Measurements from ENCODE around the gene C10orf90.

DNA sequence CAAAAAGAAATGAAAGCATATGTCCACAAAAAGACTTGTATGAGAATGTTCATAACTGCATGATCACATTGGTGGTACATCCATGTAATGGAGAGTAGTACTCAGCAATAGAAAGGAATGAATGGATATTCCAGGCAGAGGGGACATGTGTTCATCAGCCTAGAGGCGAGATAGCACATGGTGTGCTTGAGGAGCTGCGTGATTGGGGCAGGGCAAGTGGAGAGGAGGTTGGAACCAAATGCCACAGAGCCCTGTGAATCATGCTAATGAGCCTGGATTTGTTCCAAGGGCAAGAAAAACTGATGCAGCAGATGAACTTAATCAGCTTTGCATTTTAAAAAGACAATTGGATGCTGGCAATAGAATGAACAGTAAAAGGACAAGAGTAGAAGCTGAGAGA lies 73.3 kb downstream of the C10orf90 start:
- TF ChIP-seq, protein P1, sequence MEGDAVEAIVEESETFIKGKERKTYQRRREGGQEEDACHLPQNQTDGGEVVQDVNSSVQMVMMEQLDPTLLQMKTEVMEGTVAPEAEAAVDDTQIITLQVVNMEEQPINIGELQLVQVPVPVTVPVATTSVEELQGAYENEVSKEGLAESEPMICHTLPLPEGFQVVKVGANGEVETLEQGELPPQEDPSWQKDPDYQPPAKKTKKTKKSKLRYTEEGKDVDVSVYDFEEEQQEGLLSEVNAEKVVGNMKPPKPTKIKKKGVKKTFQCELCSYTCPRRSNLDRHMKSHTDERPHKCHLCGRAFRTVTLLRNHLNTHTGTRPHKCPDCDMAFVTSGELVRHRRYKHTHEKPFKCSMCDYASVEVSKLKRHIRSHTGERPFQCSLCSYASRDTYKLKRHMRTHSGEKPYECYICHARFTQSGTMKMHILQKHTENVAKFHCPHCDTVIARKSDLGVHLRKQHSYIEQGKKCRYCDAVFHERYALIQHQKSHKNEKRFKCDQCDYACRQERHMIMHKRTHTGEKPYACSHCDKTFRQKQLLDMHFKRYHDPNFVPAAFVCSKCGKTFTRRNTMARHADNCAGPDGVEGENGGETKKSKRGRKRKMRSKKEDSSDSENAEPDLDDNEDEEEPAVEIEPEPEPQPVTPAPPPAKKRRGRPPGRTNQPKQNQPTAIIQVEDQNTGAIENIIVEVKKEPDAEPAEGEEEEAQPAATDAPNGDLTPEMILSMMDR (IDR thresholded peaks at IDR 0.05; ENCODE audit: insufficient read depth, low read length) = no peak
- no peak for TF ChIP-seq POLR2AphosphoS5 (IDR thresholded peaks at IDR 0.05; ENCODE audit: low read depth)
- TF ChIP-seq, protein P2, sequence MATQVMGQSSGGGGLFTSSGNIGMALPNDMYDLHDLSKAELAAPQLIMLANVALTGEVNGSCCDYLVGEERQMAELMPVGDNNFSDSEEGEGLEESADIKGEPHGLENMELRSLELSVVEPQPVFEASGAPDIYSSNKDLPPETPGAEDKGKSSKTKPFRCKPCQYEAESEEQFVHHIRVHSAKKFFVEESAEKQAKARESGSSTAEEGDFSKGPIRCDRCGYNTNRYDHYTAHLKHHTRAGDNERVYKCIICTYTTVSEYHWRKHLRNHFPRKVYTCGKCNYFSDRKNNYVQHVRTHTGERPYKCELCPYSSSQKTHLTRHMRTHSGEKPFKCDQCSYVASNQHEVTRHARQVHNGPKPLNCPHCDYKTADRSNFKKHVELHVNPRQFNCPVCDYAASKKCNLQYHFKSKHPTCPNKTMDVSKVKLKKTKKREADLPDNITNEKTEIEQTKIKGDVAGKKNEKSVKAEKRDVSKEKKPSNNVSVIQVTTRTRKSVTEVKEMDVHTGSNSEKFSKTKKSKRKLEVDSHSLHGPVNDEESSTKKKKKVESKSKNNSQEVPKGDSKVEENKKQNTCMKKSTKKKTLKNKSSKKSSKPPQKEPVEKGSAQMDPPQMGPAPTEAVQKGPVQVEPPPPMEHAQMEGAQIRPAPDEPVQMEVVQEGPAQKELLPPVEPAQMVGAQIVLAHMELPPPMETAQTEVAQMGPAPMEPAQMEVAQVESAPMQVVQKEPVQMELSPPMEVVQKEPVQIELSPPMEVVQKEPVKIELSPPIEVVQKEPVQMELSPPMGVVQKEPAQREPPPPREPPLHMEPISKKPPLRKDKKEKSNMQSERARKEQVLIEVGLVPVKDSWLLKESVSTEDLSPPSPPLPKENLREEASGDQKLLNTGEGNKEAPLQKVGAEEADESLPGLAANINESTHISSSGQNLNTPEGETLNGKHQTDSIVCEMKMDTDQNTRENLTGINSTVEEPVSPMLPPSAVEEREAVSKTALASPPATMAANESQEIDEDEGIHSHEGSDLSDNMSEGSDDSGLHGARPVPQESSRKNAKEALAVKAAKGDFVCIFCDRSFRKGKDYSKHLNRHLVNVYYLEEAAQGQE (IDR thresholded peaks at IDR 0.05; ENCODE audit: insufficient replicate concordance, low read depth) = no peak

Data from HL-60 (cell line).